ENCODE data around the gene MYT1. TPM values are rescaled to one million over a fixed set of nuclear protein-coding genes. Genes with fewer than 3 reads are reported as not detected.

Gene MYT1
- total and polyA plus RNA-seq, 3 donors from 2014 or later: 1.7 to 22.2 (median 2.9) TPM

DNA sequence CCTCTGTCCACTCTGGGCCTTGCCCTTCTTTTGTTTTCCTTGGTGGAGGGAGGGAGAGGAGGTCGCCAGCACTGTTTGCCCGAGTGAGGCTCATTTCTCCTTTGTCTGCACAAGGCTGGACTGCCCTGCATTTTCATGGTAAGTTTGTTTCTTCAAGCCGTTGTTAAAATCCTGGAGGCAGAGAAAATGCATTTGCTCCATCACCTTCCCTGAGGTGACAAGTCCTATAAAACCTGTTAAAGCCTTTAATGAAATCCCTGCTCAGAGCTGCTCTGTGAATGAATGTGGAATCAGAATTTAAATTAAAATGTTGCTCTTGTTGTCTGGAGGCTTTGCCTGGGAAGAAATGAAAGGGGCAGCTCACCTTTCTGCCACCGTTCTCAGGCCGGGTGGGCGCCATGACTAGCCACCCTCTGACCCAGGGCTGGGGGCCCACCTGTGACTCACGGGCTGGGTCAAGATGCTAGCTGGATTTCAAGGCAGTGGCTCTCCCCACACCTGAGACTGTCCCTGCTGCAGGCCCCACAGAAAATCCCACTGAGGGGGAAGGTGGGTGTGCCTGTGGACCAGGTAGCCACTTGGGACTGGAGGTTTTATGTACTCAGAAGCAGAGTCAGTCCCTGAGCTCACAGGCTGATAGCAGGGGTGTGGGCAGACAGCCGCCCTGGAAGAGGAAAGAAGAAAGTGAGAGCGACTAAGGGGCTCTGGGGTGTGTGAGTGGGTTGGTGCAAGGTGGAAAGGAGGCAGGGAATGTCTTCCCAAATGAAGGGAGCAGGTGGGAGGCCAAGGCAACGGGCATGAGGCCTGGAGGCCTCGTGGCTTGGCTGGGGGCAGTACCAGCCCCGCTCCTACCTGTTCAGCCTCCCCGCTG, 24.0 kb upstream of the MYT1 start:
- H3K36me3 ChIP-seq (ENCODE audit: low read depth, missing control alignments): no peaks in the 10 kb centered on the region
- WGBS, 2 donors: 85 to 87% methylated on average over 11 to 13 of the region's 13 CpGs
- no peaks in the 10 kb centered on the region for H3K4me1 ChIP-seq
- no peaks in the 10 kb centered on the region for H3K9me3 ChIP-seq
- TF ChIP-seq POLR2A (IDR thresholded peaks at IDR 0.05): no peak
- intact Hi-C loops (cut with DNase I; ENCODE audit: low total_unique reads): no loop called here
- H3K4me3 ChIP-seq: no peak overlapping the region
- no peaks in the 10 kb centered on the region for H3K27me3 ChIP-seq
- H3K27ac ChIP-seq: no peak overlapping the region
- DNase-seq: no peak

DNA sequence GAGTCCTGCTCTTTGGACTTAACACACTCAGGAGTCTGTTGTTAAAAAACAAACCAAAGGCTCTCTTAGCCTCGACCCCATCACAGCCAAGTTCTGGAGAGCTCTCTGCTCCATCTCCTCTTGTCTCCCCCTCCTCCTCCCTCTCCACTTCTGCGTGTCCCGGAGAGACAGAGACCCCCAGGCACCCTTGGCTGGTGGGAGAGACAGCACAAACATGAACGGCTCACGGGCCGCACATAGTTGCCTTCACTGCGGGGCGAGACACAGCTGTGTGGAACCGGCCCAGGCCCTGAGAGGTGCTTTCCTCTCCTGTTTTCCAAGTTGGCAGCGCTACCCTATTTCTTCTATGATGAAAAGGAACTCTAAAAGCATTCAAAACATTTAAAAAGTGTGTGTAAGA, 23.3 kb upstream of the MYT1 start:
- intact Hi-C loops (cut with DNase I; ENCODE audit: low total_unique reads): no loop called here
- H3K27me3 ChIP-seq: no peaks in the 10 kb centered on the region
- H3K36me3 ChIP-seq (ENCODE audit: low read depth, missing control alignments): no peaks in the 10 kb centered on the region
- no peak overlapping the region for H3K4me3 ChIP-seq
- WGBS, 2 donors: 71 to 73% methylated on average over 10 of the region's 10 CpGs
- H3K27ac ChIP-seq: no peak overlapping the region
- DNase-seq: no peak
- no peaks in the 10 kb centered on the region for H3K4me1 ChIP-seq
- no peaks in the 10 kb centered on the region for H3K9me3 ChIP-seq
- TF ChIP-seq, protein P1, sequence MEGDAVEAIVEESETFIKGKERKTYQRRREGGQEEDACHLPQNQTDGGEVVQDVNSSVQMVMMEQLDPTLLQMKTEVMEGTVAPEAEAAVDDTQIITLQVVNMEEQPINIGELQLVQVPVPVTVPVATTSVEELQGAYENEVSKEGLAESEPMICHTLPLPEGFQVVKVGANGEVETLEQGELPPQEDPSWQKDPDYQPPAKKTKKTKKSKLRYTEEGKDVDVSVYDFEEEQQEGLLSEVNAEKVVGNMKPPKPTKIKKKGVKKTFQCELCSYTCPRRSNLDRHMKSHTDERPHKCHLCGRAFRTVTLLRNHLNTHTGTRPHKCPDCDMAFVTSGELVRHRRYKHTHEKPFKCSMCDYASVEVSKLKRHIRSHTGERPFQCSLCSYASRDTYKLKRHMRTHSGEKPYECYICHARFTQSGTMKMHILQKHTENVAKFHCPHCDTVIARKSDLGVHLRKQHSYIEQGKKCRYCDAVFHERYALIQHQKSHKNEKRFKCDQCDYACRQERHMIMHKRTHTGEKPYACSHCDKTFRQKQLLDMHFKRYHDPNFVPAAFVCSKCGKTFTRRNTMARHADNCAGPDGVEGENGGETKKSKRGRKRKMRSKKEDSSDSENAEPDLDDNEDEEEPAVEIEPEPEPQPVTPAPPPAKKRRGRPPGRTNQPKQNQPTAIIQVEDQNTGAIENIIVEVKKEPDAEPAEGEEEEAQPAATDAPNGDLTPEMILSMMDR (IDR thresholded peaks at IDR 0.05): no peak
- TF ChIP-seq POLR2A (IDR thresholded peaks at IDR 0.05): no peak

DNA sequence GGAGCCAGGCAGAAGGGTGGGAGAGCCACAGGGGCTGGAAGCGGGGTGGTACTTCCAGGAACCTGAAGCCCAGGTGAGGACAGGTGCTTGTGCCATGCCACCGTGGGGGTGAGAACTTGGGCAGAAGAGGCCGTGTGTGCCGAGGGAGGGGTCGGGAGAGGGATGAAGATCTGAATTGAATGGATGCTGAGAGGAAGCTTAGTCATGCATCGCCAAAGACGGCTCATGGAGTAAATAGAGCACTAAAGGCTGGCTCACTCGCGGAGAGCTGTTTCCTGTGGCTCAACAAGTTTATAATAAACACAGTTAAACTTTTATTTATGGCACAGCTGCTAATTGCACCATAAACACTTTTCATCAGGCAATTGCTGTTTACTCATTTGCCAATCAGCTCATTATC, 21.7 kb upstream of the MYT1 start:
- no peak for DNase-seq
- no peak overlapping the region for H3K4me3 ChIP-seq
- H3K9me3 ChIP-seq: no peaks in the 10 kb centered on the region
- no peaks in the 10 kb centered on the region for H3K4me1 ChIP-seq
- H3K27ac ChIP-seq: no peak overlapping the region
- H3K27me3 ChIP-seq: no peaks in the 10 kb centered on the region
- intact Hi-C loops (cut with DNase I; ENCODE audit: low total_unique reads): no loop called here
- no peaks in the 10 kb centered on the region for H3K36me3 ChIP-seq (ENCODE audit: low read depth, missing control alignments)
- TF ChIP-seq POLR2A (IDR thresholded peaks at IDR 0.05): no peak
- TF ChIP-seq, protein P1 (IDR thresholded peaks at IDR 0.05): no peak
- WGBS, 2 donors: 44 to 51% methylated on average over 9 of the region's 9 CpGs

DNA sequence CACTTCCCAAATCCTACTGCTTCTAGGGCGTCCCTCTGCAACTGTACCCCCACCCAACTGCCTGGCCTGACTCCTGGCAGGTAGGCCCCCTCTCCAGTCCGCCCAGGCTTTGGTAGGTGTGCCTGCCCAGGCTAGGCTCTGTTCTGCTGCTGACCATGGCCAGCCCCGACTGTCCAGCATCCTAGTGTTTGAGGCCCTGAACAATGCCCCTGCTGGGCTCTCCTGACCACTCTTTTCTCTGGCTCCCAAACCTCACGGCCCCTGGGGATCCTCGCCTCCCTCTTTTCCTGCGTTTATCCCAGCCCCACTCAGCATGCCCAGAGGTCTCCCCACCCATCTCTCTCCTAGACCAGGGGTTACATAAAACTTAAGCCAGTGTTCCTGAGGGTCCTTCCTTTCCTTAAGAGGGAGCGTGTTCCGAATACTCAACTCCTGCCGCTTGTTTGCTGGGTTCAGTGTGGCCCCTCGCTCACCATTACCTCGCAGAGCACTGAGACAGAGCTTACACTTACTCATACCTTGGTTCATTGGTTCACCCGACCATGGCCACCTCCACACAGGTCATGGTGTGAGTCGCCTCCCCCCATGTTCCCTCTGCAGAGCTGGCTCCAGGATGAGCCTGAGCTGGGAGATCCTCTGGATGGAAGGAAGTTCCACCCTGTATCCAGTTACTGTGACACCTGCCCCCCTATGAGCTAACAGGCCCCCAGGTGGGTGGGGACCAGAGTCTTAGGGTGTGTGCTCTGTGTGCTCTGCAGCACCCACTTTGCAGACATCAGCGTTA, 21.0 kb upstream of the MYT1 start:
- H3K9me3 ChIP-seq: no peaks in the 10 kb centered on the region
- TF ChIP-seq, protein P1 (IDR thresholded peaks at IDR 0.05): no peak
- TF ChIP-seq POLR2A (IDR thresholded peaks at IDR 0.05): no peak
- intact Hi-C loops (cut with DNase I; ENCODE audit: low total_unique reads): no loop called here
- H3K4me3 ChIP-seq: no peak overlapping the region
- no peaks in the 10 kb centered on the region for H3K4me1 ChIP-seq
- no peaks in the 10 kb centered on the region for H3K36me3 ChIP-seq (ENCODE audit: low read depth, missing control alignments)
- no peak for DNase-seq
- WGBS, 2 donors: 77 to 79% methylated on average over 14 of the region's 14 CpGs
- H3K27ac ChIP-seq: no peak overlapping the region
- H3K27me3 ChIP-seq: no peaks in the 10 kb centered on the region

DNA sequence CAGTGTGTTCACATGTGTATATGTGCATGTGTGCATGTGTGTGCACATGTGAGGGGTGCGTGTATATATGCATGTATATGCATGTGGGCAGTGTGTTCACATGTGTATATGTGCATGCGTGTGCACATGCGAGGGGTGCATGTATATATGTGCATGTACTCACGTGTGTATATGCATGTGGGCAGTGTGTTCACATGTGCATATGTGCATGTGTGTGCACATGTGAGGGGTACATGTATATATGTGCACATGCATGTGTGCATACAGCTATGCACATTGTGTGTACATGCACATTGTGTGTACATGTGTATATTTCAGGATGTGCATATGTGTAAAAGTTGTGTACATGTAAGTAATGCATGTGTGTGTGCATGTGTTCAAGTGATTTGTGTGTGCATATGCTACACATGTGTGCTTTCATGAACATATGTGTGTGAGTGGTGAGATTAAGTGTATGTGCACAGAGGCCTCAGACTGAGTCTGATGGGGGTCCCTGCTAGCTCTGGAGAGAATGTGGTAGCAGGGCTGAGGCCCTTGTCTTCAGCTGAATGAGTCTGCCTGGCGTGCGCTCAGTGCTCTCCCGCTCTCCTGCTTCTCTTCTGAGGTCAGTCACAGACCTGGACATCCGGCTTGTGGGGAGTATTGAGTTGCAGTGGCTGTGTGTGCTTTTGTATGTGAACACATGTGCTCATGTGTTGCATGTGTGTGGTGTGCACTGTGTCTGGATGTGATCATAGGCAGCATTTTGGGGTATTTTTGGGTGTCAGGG, 19.9 kb upstream of the MYT1 start:
- WGBS, 2 donors: 89 to 97% methylated on average over 8 of the region's 8 CpGs
- no peaks in the 10 kb centered on the region for H3K9me3 ChIP-seq
- intact Hi-C loops (cut with DNase I; ENCODE audit: low total_unique reads): no loop called here
- no peak overlapping the region for H3K4me3 ChIP-seq
- DNase-seq: no peak
- no peaks in the 10 kb centered on the region for H3K4me1 ChIP-seq
- no peaks in the 10 kb centered on the region for H3K27me3 ChIP-seq
- no peaks in the 10 kb centered on the region for H3K36me3 ChIP-seq (ENCODE audit: low read depth, missing control alignments)
- H3K27ac ChIP-seq: no peak overlapping the region
- TF ChIP-seq, protein P1 (IDR thresholded peaks at IDR 0.05): no peak
- no peak for TF ChIP-seq POLR2A (IDR thresholded peaks at IDR 0.05)
